B cell (primary cell): ENCODE data around the gene ELOVL3. TPM values are rescaled to one million over a fixed set of nuclear protein-coding genes. Genes with fewer than 3 reads are reported as not detected.

Source experiments
- ATAC-seq: fragments of 200-7000 bp; cut with Tn5 transposase; one replicate; pipeline ENCODE4 v1.10.0; 2021; ENCODE audit warnings: low read depth, mild to moderate bottlenecking, moderate number of reproducible peaks, moderate library complexity
- CTCF ChIA-PET: fragments of 350-600 bp; sonication (Branson Sonifier 250); formaldehyde crosslinking; loops from one replicate; lab custom pipeline; 2021; ENCODE audit warnings: antibody characterized with exemption, inconsistent platforms; lab: Charles Lee
- POLR2A ChIA-PET: fragments of 350-600 bp; sonication (Branson Sonifier 250); formaldehyde crosslinking; loops from one replicate; lab custom pipeline; 2021; ENCODE audit warnings: antibody characterized with exemption; lab: Charles Lee
- DNase-seq: peaks from one replicate; pipeline ENCODE4 v3.0.0; 2013
- H2AFZ ChIP-seq: 2 replicates; pipeline ENCODE4 v1.6.1; 2012; ENCODE audit warnings: mild to moderate bottlenecking, low read depth, low read length; ENCODE audit not compliant: insufficient read depth, poor library complexity, severe bottlenecking
- H3K27ac ChIP-seq, 2 donors: 1 replicate in 1 of 2; 2 replicates in 1 of 2; pipeline ENCODE4 v1.5.1; 2012 to 2013; ENCODE audit warnings: low read length in 2 of 2, mild to moderate bottlenecking in 2 of 2, moderate library complexity in 1 of 2
- H3K27me3 ChIP-seq, 4 experiments: fragments of 200-600 bp in 1 of 4; sonication (generic) in 1 of 4; replicated peaks in 1 of 4; 1 replicate in 2 of 4; 2 replicates in 2 of 4; pipeline versions ENCODE4 v1.6.1 to v1.7.0; 2013 to 2016; ENCODE audit warnings: low read length in 3 of 4, mild to moderate bottlenecking in 2 of 4, mixed read lengths in 1 of 4, moderate library complexity in 1 of 4; ENCODE audit not compliant: insufficient read depth in 4 of 4, control insufficient read depth in 3 of 4; ENCODE audit errors: control extremely low read depth in 1 of 4
- H3K36me3 ChIP-seq, 2 experiments: replicated peaks in 1 of 2; 1 replicate in 1 of 2; 2 replicates in 1 of 2; pipeline versions ENCODE4 v1.6.1 to v1.7.1; 2013; ENCODE audit warnings: low read length in 1 of 2; ENCODE audit not compliant: insufficient read depth in 2 of 2, control insufficient read depth in 1 of 2; ENCODE audit errors: control extremely low read depth in 1 of 2, extremely low read depth in 1 of 2
- H3K4me1 ChIP-seq, 2 donors: fragments of 200-600 bp in 1 of 2; sonication (generic) in 1 of 2; 1 replicate in 1 of 2; 2 replicates in 1 of 2; pipeline versions ENCODE4 v1.5.1 to v1.6.1; 2013 to 2017; ENCODE audit warnings: low read length in 2 of 2; ENCODE audit not compliant: control insufficient read depth in 2 of 2, insufficient read depth in 2 of 2
- H3K4me2 ChIP-seq: replicated peaks from 2 replicates; pipeline ENCODE3; 2012; ENCODE audit warnings: mild to moderate bottlenecking, low read depth, low read length; ENCODE audit not compliant: poor library complexity, severe bottlenecking
- H3K4me3 ChIP-seq, 5 experiments: fragments of 200-600 bp in 1 of 5; sonication (generic) in 1 of 5; 1 replicate in 3 of 5; 2 replicates in 2 of 5; pipeline versions ENCODE4 v1.5.1 to v1.7.0; 2011 to 2016; ENCODE audit warnings: low read length in 4 of 5, mild to moderate bottlenecking in 4 of 5, low read depth in 2 of 5, control low read depth in 1 of 5, moderate library complexity in 1 of 5; ENCODE audit not compliant: insufficient read depth in 1 of 5; ENCODE audit errors: control extremely low read depth in 1 of 5, extremely low read depth in 1 of 5
- H3K79me2 ChIP-seq: fragments of 200-600 bp; sonication (generic); one replicate; pipeline ENCODE4 v1.6.0; 2016; ENCODE audit warnings: low read length; ENCODE audit not compliant: control insufficient read depth, insufficient read depth
- H3K9ac ChIP-seq: fragments of 200-600 bp; sonication (generic); 2 replicates; pipeline ENCODE4 v1.6.1; 2017; ENCODE audit warnings: mild to moderate bottlenecking, low read length, moderate library complexity
- H3K9me3 ChIP-seq, 3 donors: one replicate each; pipeline versions ENCODE4 v1.6.1 to v1.7.1; 2013; ENCODE audit warnings: low read length in 2 of 3; ENCODE audit not compliant: control insufficient read depth in 2 of 3, insufficient read depth in 1 of 3; ENCODE audit errors: control extremely low read depth in 1 of 3
- H4K20me1 ChIP-seq: 2 replicates; pipeline ENCODE4 v1.6.0; 2012; ENCODE audit warnings: mild to moderate bottlenecking, low read length; ENCODE audit not compliant: insufficient read depth, control insufficient read depth, poor library complexity, severe bottlenecking
- H3K27ac Mint-ChIP-seq: one replicate; pipeline ENCODE4 v1.8.0; 2021; ENCODE audit warnings: mixed read lengths
- H3K27me3 Mint-ChIP-seq: one replicate; pipeline ENCODE4 v1.8.0; 2021; ENCODE audit warnings: mixed read lengths
- H3K4me1 Mint-ChIP-seq: one replicate; pipeline ENCODE4 v1.8.0; 2021; ENCODE audit warnings: mixed read lengths
- H3K4me3 Mint-ChIP-seq: one replicate; pipeline ENCODE4 v1.8.0; 2021; ENCODE audit warnings: mixed read lengths
- H3K9me3 Mint-ChIP-seq: one replicate; pipeline ENCODE4 v1.8.0; 2022; ENCODE audit warnings: mixed read lengths; ENCODE audit not compliant: insufficient read depth
- CTCF ChIP-seq: fragments of 200-600 bp; IDR thresholded peaks from one replicate; pipeline ENCODE4 v1.8.0; 2022; ENCODE audit warnings: antibody characterized with exemption, mild to moderate bottlenecking
- EZH2 ChIP-seq: IDR thresholded peaks from 2 replicates; pipeline ENCODE4 v1.6.1; 2012; ENCODE audit warnings: borderline replicate concordance, low read depth, mild to moderate bottlenecking, moderate library complexity, low read length; ENCODE audit not compliant: insufficient read depth, poor library complexity, severe bottlenecking
- WGBS: methylation state at CpG from one replicate; pipeline ENCODE4 v1.1.5; 2013; ENCODE audit warnings: missing lambda C conversion rate; ENCODE audit not compliant: insufficient coverage; 5-methylcytosine and 5-hydroxymethylcytosine counted together
- intact Hi-C: fragments of 100-400 bp; cut with micrococcal nuclease; formaldehyde crosslinking; loops from one replicate; pipeline ENCODE4 v1.10.0; 2022
- polyA plus RNA-seq: library from polyadenylated mRNA; depleted of rRNA; stranded (reverse); fragments of >200 nt; gene quantifications from 2 replicates; pipeline ENCODE4 v1.2.3, GENCODE V29; 2012
- total RNA-seq, 2 donors: library from RNA; stranded (reverse); fragments of 120-200 nt in 1 of 2; gene quantifications; 1 replicate in 1 of 2; 2 replicates in 1 of 2; pipeline versions ENCODE4 v1.2.3 to v1.2.4, GENCODE V29; 2013 to 2022

ELOVL3 gene
- total and polyA plus RNA-seq, 2 donors (not counting 1 experiment from before 2014, with no cell fraction given) = not detected

GRCh38 chr10:102237711-102238252 lies 11.7 kb downstream of the ELOVL3 start:
- intact Hi-C loops = no loop called here
- no peak for DNase-seq

GRCh38 chr10:102240467-102241031 lies 14.4 kb downstream of the ELOVL3 start:
- H3K27ac Mint-ChIP-seq = no peak overlapping the region
- peak overlapping the region; percentile 85 for H3K4me3 Mint-ChIP-seq
- Histone ChIP-seq H4K20me1 (peaks cover 16% of the 10 kb centered on the region), H2AFZ (peak overlapping the region; percentile 76), H3K4me3 (no peak overlapping the region), H3K4me1 (peaks cover 27 to 29% of the 10 kb centered on the region in 2 donors), H3K9me3 (peaks cover 0 to 16% (median 0%) of the 10 kb centered on the region in 3 donors), H3K9ac (peak overlapping the region; percentile 62), H3K4me2 (peak overlapping the region; percentile 93), H3K27me3 (peaks cover 0 to 52% (median 33%) of the 10 kb centered on the region in 4 experiments), H3K79me2 (peaks cover 9% of the 10 kb centered on the region), H3K36me3 (no peaks in the 10 kb centered on the region), H3K27ac (no peak overlapping the region)
- ChIA-PET CTCF (interaction anchor here (0.8 to 3.7 kb wide), 4 partner anchors 10 to 221 kb away, joined by 3 to 26 read pairs (median 10); partner anchors contain the start of gene ELOVL3), POLR2A (no interaction called here)
- no peaks in the 10 kb centered on the region for H3K9me3 Mint-ChIP-seq
- peaks cover 30% of the 10 kb centered on the region for H3K4me1 Mint-ChIP-seq
- DNase-seq = peak; percentile 35
- intact Hi-C loops = loop anchor here (1.0 to 10.0 kb wide), 4 partner anchors 14 to 886 kb away; partner anchors contain the start of genes ACTR1A, BTRC, ELOVL3 and HPS6
- 24% methylated on average over 39 of the region's 39 CpGs for WGBS
- no peak for TF ChIP-seq CTCF
- TF ChIP-seq EZH2 = no peak
- ATAC-seq = no peak
- peaks cover 52% of the 10 kb centered on the region for H3K27me3 Mint-ChIP-seq

More at GRCh38 chr10:102237711-102238252, 11.7 kb downstream of the ELOVL3 start:
- Histone ChIP-seq H3K4me2 (no peak overlapping the region), H2AFZ (no peak overlapping the region), H4K20me1 (peaks cover 16% of the 10 kb centered on the region), H3K36me3 (no peaks in the 10 kb centered on the region), H3K9me3 (peaks cover 0 to 16% (median 0%) of the 10 kb centered on the region in 3 donors), H3K9ac (no peak overlapping the region), H3K4me3 (no peak overlapping the region), H3K4me1 (peaks cover 19 to 23% of the 10 kb centered on the region in 2 donors), H3K27me3 (peaks cover 0 to 56% (median 30%) of the 10 kb centered on the region in 4 experiments), H3K79me2 (no peaks in the 10 kb centered on the region), H3K27ac (no peak overlapping the region)
- Mint-ChIP-seq H3K4me1 (peaks cover 17% of the 10 kb centered on the region), H3K9me3 (no peaks in the 10 kb centered on the region), H3K4me3 (no peak overlapping the region), H3K27ac (no peak overlapping the region), H3K27me3 (peaks cover 59% of the 10 kb centered on the region)
- no peak for TF ChIP-seq EZH2
- no peak for ATAC-seq
- no CpG with 5 or more reads among the region's 4 CpGs for WGBS
- POLR2A ChIA-PET = no interaction called here
- CTCF ChIA-PET = interaction anchor here (0.7 to 1.4 kb wide), 4 partner anchors 9 to 114 kb away, joined by 3 to 4 read pairs (median 4); partner anchors contain the start of gene ELOVL3
